Breast epithelium (tissue), 4 donors: ENCODE measurements around the gene PYGO2. TPM values are rescaled to one million over a fixed set of nuclear protein-coding genes. Genes with fewer than 3 reads are reported as not detected.
"Not testable (repeated sequence)": the region's sequence is repeated elsewhere in the genome, so short reads cannot be mapped to it uniquely, and the experiment has no call there.

ENCODE experiments used
- DNase-seq, 2 donors: peaks; one replicate each; pipeline ENCODE4 v3.0.0-alpha.2; 2019; ENCODE audit warnings: low spot score in 2 of 2
- H3K27ac ChIP-seq, 2 donors: fragments of 200-600 bp; sonication (generic) in 1 of 2; one replicate each; pipeline ENCODE4 v1.5.1; 2016 to 2019; ENCODE audit warnings: mild to moderate bottlenecking in 1 of 2
- H3K27me3 ChIP-seq, 2 donors: fragments of 200-600 bp; sonication (generic) in 1 of 2; one replicate each; pipeline versions ENCODE4 v1.5.1 to v1.6.0; 2017 to 2019; ENCODE audit warnings: control low read depth in 1 of 2, mild to moderate bottlenecking in 1 of 2
- H3K36me3 ChIP-seq: fragments of 200-600 bp; one replicate; pipeline ENCODE4 v1.5.1; 2019
- H3K4me1 ChIP-seq, 2 donors: fragments of 200-600 bp; sonication (generic); one replicate each; pipeline ENCODE4 v1.5.1; 2016 to 2019; ENCODE audit warnings: control low read depth in 1 of 2
- H3K4me3 ChIP-seq, 3 donors: fragments of 200-600 bp; sonication (generic); 1 replicate in 2 of 3; 2 replicates in 1 of 3; pipeline ENCODE4 v1.5.1; 2016 to 2019; ENCODE audit warnings: mild to moderate bottlenecking in 3 of 3, moderate library complexity in 2 of 3
- H3K9me3 ChIP-seq, 2 donors: fragments of 200-600 bp; sonication (generic) in 1 of 2; one replicate each; pipeline ENCODE4 v1.5.1; 2016 to 2019; ENCODE audit warnings: control low read depth in 1 of 2
- POLR2A ChIP-seq: fragments of 450-650 bp; IDR thresholded peaks from one replicate; pipeline ENCODE4 v1.6.1; 2016; ENCODE audit warnings: antibody characterized with exemption, mild to moderate bottlenecking, moderate library complexity
- POLR2AphosphoS5 ChIP-seq, 3 donors: sonication (generic); formaldehyde crosslinking; IDR thresholded peaks; one replicate each; pipeline ENCODE4 v1.6.1; 2017; ENCODE audit warnings: antibody characterized with exemption in 3 of 3
- intact Hi-C: fragments of 100-400 bp; cut with DNase I; formaldehyde crosslinking; loops from one replicate; pipeline ENCODE4 v1.15.1; 2023; ENCODE audit warnings: low total_unique reads
- total RNA-seq, 3 donors: library from RNA; depleted of rRNA; stranded (reverse); fragments of >200 nt; gene quantifications; one replicate each; pipeline ENCODE4 v1.1.0, GENCODE V29; 2016
- TF ChIP-seq, protein P1 (sequence below), 3 donors: fragments of 450-650 bp; IDR thresholded peaks; one replicate each; pipeline ENCODE4 v1.5.1; 2016 to 2017; ENCODE audit warnings: antibody characterized with exemption in 3 of 3, mild to moderate bottlenecking in 3 of 3, moderate library complexity in 3 of 3

Gene PYGO2
- total RNA-seq, 3 donors from 2014 or later = 14.6 to 26.2 (median 20.3) TPM

DNA sequence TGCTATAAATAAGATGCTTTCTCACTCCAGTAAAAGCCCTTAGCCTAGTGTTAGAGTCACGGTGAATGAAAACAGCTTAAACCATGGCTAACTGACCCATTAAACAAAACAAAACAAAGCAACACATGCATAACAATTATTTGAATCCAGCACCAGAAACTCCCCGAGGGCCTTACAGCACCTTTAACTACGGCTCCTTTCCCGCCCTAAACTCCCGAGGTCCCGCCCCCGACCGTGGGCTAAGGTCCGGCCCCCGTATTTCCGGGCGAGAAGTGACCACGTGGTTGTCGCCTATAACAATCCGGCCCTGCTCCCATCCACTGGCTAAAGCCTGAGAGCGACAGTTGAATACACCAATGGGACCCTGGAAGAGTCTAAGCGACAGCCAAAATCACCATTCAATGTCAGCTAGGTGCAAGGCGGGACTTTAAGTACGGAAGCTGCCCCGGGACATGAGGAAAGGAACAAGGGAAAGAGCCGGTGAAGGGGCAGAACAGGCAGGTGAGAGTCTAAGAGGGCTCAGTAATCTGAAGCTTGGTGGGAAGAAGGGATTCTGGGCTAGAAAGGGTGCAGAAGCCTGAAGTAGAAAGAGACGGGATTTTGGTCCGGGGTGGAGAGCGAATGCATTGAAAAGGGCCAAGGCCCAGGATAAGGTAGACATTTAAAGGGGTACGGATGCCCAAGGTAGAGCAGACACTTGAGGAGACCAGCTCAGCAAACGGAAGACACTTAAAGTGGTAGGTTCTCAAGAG, 21.5 kb upstream of the PYGO2 start, which contains the start of gene FLAD1:
Gene FLAD1, plus strand, starts transcription at position 448 of the 752 bp plus-strand sequence. CDS start 351 bp downstream, outside the sequence.
- intact Hi-C loops = no loop called here
- H3K27me3 ChIP-seq = no peaks in the 10 kb centered on the region
- peaks cover 4 to 14% of the 10 kb centered on the region in 2 donors for H3K4me1 ChIP-seq
- no peaks in the 10 kb centered on the region for H3K36me3 ChIP-seq
- peak within 1 kb of the TSS; percentile 56 to 78 (median 67) for H3K4me3 ChIP-seq
- H3K9me3 ChIP-seq = no peaks in the 10 kb centered on the region
- TF ChIP-seq POLR2A (no peak), POLR2AphosphoS5 (IDR thresholded peaks at IDR 0.05) (peak; percentile 64 to 89 (median 86))
- H3K27ac ChIP-seq = peak within 1 kb of the TSS; percentile 62 to 82
- DNase-seq = peak; percentile 94 to 99

DNA sequence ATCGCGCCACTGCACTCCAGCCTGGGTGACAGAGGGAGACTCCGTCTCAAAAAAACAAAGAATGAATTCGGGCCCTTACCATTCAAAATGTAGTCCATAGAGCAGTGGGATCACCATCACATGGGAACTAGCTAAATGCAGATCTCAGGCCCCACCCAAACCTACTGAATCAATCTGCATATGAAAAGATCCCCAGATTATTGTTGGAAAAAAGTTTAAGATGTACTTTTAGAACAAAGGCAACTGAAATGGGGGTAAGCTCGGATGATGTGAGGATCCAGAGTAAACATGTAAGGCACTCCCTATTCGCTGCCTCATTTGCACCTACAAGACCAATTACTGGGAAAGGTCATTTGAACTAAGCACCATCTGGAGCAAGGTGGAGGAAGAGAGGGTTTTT, 20.8 kb upstream of the PYGO2 start:
- TF ChIP-seq, protein P1, sequence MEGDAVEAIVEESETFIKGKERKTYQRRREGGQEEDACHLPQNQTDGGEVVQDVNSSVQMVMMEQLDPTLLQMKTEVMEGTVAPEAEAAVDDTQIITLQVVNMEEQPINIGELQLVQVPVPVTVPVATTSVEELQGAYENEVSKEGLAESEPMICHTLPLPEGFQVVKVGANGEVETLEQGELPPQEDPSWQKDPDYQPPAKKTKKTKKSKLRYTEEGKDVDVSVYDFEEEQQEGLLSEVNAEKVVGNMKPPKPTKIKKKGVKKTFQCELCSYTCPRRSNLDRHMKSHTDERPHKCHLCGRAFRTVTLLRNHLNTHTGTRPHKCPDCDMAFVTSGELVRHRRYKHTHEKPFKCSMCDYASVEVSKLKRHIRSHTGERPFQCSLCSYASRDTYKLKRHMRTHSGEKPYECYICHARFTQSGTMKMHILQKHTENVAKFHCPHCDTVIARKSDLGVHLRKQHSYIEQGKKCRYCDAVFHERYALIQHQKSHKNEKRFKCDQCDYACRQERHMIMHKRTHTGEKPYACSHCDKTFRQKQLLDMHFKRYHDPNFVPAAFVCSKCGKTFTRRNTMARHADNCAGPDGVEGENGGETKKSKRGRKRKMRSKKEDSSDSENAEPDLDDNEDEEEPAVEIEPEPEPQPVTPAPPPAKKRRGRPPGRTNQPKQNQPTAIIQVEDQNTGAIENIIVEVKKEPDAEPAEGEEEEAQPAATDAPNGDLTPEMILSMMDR (IDR thresholded peaks at IDR 0.05) = no peak
- TF ChIP-seq POLR2AphosphoS5 (IDR thresholded peaks at IDR 0.05) (no peak), POLR2A (no peak)
- intact Hi-C loops = no loop called here
- Histone ChIP-seq H3K4me1 (peaks cover 4 to 14% of the 10 kb centered on the region in 2 donors), H3K27ac (peak overlapping the region in 1 of 2 donors; percentile 82), H3K27me3 (no peaks in the 10 kb centered on the region), H3K4me3 (peak overlapping the region in 2 of 3 donors; percentile 67 to 78), H3K36me3 (no peaks in the 10 kb centered on the region), H3K9me3 (no peaks in the 10 kb centered on the region)
- no peak for DNase-seq

DNA sequence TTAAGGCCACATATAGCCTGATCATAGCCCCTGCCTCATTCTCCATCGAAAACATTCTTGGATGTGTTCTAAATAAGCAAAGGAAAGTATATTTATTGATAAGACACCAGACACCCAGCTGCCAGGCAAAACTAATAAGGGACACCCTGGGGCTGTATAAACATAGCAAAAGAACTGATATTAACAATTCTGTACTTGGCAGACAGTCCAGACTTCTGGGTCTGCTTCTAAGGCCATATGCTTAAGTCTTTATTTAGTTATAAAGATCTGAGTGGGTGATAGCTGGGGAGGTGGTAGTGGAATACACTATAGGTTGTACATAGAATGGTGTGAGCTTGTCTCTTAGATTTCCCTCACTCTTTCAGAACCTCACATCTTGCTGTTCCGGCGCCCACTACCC, 16.8 kb upstream of the PYGO2 start:
- H3K27ac ChIP-seq = no peak overlapping the region
- H3K9me3 ChIP-seq = no peaks in the 10 kb centered on the region
- no peak overlapping the region for H3K4me3 ChIP-seq
- no peaks in the 10 kb centered on the region for H3K27me3 ChIP-seq
- peaks cover 4 to 16% of the 10 kb centered on the region in 2 donors for H3K4me1 ChIP-seq
- intact Hi-C loops = no loop called here
- DNase-seq = no peak
- TF ChIP-seq, protein P1 (IDR thresholded peaks at IDR 0.05) = no peak
- TF ChIP-seq POLR2AphosphoS5 (IDR thresholded peaks at IDR 0.05) (no peak), POLR2A (no peak)
- H3K36me3 ChIP-seq = no peaks in the 10 kb centered on the region

DNA sequence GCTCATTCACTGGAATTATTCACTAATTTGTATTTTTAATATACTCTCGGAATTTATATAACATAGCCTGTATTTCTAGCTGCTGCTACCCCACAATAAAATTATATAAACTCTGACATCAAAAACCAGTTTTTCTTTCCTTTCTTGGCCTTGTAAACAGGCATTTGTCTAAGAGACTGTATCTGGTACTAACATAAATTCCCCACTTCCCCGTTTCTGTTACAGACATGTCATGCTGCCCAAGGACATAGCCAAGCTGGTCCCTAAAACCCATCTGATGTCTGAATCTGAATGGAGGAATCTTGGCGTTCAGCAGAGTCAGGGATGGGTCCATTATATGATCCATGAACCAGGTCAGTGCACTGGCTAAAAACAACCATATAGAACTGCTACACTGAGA, 16.2 kb upstream of the PYGO2 start:
- H3K36me3 ChIP-seq, H3K27me3 ChIP-seq, H3K9me3 ChIP-seq, intact Hi-C loops, H3K4me3 ChIP-seq, DNase-seq: not testable (repeated sequence)
- Histone ChIP-seq H3K27ac (peak overlapping the region in 1 of 2 donors; percentile 8), H3K4me1 (peaks cover 4 to 16% of the 10 kb centered on the region in 2 donors)

DNA sequence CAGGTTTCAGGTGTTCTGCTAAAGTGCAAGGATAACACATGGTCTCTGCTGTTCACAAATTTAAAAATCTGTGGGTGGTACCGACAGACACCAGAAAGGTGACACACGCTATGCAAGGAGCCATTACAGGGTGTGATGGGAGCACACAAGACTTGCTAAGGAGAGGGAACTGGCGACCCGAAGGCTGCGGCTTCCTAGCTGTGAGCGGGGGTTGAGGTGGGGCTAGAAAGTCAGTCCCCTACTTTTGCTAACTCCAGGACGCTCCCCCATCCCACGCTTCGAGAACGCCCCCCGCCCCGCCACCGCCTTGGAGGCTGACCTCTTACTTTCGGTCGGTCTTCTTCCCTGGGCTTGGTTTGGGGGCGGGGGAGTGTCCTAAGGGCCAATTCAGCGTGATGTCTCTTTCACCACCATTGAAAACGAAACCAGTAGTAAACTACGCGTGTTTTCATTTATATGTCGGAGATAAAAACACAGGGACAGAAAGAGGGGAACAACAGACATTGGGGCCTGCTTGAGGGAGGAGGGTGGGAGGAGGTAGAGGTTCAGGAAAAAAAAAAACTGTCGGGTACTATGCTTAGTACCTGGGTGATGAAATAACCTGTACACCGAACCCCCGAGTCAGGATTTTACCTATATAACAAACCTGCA, 14.0 kb upstream of the PYGO2 start:
- TF ChIP-seq, protein P1 (IDR thresholded peaks at IDR 0.05) = no peak
- TF ChIP-seq POLR2AphosphoS5 (IDR thresholded peaks at IDR 0.05) = no peak
- no peak for TF ChIP-seq POLR2A
- Histone ChIP-seq H3K4me3 (peak overlapping the region; percentile 57 to 76 (median 76)), H3K4me1 (peaks cover 12 to 20% of the 10 kb centered on the region in 2 donors), H3K9me3 (no peaks in the 10 kb centered on the region), H3K27ac (peak overlapping the region; percentile 99 to 100), H3K36me3 (no peaks in the 10 kb centered on the region), H3K27me3 (no peaks in the 10 kb centered on the region)
- intact Hi-C loops = no loop called here
- peak; percentile 63 to 71 for DNase-seq
